ENCODE measurements around the gene PRMT1.

GRCh38 chr19:49664171-49665035, 12.7 kb upstream of the PRMT1 start:
- TF ChIP-seq FOXM1 (IDR thresholded peaks at IDR 0.05; ENCODE audit: borderline replicate concordance, low read depth) (peak; percentile 18; the same call in 1 of the 2 replicates), RAD21 (IDR thresholded peaks at IDR 0.05; ENCODE audit: low read depth) (0 out of 2 replicates have a peak, but pooled peaks have one; percentile 4), EGR1 (IDR thresholded peaks at IDR 0.05) (0 out of 2 replicates have a peak, but pooled peaks have one; percentile 10), CEBPB (IDR thresholded peaks at IDR 0.05) (no peak), TEAD4 (IDR thresholded peaks at IDR 0.05) (peak; percentile 21; the same call in 1 of the 2 replicates), TAF1 (IDR thresholded peaks at IDR 0.05; ENCODE audit: low read depth) (no peak), MAX (IDR thresholded peaks at IDR 0.05) (peak; percentile 86), TCF12 (IDR thresholded peaks at IDR 0.05; ENCODE audit: low read depth) (peak; percentile 54; the same call in 1 of the 2 replicates), EP300 (IDR thresholded peaks at IDR 0.05; ENCODE audit: borderline replicate concordance) (peak; percentile 25; the same call in 1 of the 2 replicates), YY1 (IDR thresholded peaks at IDR 0.05; ENCODE audit: low read depth) (no peak), REST (IDR thresholded peaks at IDR 0.05; ENCODE audit: low read depth) (no peak), NFIC (IDR thresholded peaks at IDR 0.05) (no peak), USF1 (IDR thresholded peaks at IDR 0.05) (no peak), CREB1 (IDR thresholded peaks at IDR 0.05; ENCODE audit: low read depth) (no peak)
